ENCODE data around the gene PYCARD.
"Not testable (repeated sequence)": the region's sequence is repeated elsewhere in the genome, so short reads cannot be mapped to it uniquely, and the experiment has no call there.

Gene PYCARD

GRCh38 chr16:31202414-31203375 is at the start of gene PYCARD:
TSS of gene PYCARD (minus strand) at chr16:31202760. CDS start at chr16:31202690, 70 bp downstream.
- DNase-seq: peak in 6 of 14 donors; percentile 22 to 53 (median 42)

DNA sequence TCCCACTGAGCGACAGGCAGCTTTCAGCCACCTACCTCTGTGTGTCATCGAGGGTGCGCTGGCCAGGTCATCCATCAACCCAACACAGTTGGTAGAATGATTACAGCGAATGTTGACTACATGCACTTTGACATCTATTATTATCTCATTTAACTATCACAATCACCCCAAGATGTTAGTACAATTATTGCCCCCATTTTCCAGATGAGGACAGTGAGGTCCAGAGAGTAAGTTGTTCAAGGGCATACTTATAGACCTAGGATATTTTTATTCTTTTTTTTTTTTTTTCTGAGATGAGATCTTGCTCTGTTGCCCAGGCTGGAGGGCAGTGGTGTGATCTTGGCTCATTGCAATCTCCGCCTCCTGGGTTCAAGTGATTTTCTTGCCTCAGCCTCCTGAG is 48.9 kb upstream of the PYCARD start:
- no peak for DNase-seq

GRCh38 chr16:31250782-31251384 is 48.3 kb upstream of the PYCARD start:
- no peak for DNase-seq

DNA sequence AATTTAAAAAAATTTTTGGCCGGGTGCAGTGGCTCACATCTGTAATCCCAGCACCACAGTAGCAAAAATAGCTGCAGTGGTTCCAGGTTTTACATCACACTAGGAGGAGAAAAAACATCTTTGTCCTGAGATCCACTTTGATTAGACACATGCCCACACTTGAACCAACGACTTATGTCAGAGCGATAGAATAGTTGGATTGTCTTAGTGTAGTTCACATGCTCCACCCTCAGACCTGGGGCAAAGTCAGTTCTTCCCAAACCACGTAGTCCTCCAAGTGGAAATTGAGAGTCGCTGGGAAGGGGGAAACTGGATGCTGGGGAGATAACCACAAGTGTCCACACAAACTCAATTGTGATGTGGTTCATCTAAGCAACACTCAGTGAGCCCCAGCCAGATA is 45.8 kb upstream of the PYCARD start:
- no peak for DNase-seq

DNA sequence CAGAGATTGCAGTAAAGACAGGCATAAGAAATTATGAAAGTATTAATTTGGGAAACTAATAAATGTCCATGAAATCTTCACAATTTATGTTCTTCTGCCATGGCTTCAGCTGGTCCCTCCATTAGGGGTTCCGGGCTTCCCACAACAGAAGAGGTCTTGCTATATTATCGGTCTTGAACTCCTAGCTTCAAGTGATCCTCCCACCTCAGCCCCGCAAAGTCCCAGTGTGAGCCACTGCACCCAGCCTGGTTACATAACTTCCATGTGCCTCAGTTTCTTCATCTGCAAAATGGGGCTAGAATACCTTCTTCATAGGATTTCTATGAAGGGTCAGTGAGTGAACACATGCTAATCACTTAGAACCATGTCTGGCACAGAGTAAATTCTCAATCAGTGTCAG is 43.7 kb upstream of the PYCARD start:
- no peak for DNase-seq

- not testable (repeated sequence) for DNase-seq
Measured at GRCh38 chr16:31245598-31245997, 43.0 kb upstream of the PYCARD start.

DNA sequence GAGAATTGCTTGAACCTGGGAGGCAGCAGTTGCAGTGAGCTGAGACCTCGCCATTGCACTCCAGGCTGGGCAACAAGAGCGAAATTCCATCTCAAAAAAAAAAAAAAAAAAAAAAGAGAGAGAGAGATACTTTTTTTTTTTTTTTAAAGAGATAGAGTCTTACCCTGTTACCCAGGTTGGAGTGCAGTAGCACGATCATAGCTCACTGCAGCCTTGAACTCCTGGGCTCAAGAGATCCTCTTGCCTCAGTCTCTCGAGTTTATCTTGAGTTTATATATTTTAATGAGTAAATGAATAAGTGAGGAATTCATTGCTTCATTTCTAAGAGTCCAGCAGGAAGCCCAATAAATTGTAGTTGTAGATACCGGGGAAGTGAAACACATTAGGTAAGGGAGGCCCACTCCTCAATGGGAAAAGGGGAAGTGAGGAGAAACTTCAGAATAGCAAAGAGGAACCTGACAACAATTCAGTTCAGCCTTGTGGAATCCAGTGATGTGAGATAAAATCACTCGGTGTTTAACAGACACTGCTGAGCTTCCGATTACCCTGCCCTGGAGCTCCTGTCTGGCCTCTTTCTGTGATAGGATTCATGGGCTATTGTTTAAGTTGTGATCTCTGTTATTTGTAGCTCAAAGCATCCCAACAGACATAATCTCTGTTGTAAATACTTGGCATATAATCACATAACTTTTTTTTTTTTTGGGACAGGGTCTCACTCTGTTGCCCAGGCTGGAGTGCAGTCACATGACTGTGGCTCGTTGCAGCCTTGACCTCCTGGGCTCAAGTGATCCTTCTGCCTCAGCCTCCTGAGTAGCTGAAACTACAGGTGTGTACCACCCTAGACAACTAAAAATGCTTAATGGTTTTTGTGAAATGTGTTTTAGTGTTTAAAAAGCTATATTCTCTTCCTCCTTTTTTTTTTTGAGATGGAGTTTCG is 41.4 kb upstream of the PYCARD start:
- DNase-seq: no peak

DNA sequence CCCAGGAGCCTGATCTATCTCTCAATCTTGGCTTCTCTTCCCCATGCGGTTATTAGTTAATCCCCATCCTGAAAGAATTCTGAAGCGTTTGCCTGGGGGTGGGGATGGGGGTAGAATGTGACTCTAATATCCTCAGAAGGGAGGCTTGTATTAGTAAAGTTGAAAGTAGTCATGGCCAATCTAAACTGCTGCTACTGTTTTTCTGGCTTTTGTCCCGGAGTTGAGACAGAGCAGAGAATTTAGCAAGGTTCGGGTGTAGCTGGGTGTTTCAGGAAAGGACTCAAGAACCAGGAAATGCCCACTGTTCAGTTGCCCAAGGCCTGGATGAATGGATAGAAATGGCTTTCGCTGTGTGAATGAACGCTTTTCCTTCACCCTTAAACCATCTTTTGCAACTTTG is 39.6 kb upstream of the PYCARD start:
- DNase-seq: no peak

GRCh38 chr16:31238041-31238440 is 35.5 kb upstream of the PYCARD start:
- DNase-seq: no peak

- DNase-seq: no peak
Measured at GRCh38 chr16:31229501-31229900, 26.9 kb upstream of the PYCARD start.

GRCh38 chr16:31228206-31228605 is 25.6 kb upstream of the PYCARD start:
- no peak for DNase-seq

- DNase-seq: no peak
Measured at GRCh38 chr16:31225193-31225592, 22.6 kb upstream of the PYCARD start.

- no peak for DNase-seq
Measured at GRCh38 chr16:31224092-31224955, 21.8 kb upstream of the PYCARD start.

- no peak for DNase-seq
Measured at GRCh38 chr16:31223044-31223443, 20.5 kb upstream of the PYCARD start.

GRCh38 chr16:31221357-31222160 is 19.0 kb upstream of the PYCARD start:
- peak in 1 of 14 donors; percentile 12 for DNase-seq

GRCh38 chr16:31219154-31219741 is 16.7 kb upstream of the PYCARD start:
- no peak for DNase-seq

- peak in 1 of 14 donors; percentile 54 for DNase-seq
Measured at GRCh38 chr16:31217136-31217530, 14.6 kb upstream of the PYCARD start.

DNA sequence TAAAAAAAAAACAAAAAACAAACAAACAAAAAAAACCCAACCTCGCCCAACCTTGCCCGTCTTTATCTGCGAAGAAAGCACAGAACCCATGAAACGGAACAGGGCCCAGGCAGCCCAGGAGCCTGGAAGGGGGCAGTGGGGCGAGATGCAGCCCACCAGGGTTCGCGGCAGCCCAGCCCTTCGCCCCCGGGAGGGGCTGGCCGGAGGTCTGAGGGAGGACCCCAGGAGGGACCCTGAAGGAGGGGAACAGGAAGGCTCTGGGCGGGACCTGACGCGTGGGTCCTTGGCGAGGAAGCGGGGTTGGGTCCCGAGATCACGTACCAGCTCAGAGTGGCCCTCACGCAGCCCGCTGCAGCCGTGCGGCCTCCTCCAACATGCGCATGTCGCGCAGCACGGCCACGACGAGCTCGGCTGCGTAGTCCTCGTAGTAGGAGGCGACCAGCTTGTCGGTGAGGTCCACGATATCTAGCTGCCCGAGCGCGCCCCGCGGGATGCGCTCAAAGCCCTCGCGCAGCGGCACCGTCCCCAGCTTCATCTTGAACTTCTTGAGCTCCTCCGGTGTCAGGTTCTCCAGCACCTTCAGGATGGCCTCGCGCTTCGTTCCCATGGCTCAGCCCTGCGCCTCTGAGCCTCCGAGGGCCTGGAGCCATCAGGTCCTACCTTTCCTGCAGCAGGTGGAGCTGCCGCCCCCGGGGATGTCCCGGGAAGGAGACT is 14.0 kb upstream of the PYCARD start, which contains the start of gene PYDC1:
PYDC1 (minus strand) TSS at position 714 of the 714 bp plus-strand sequence; CDS start at position 607, 107 bp downstream.
- peak in 1 of 14 donors; percentile 72 for DNase-seq

Measured in C1 segment of cervical spinal cord (tissue), 14 donors.